Measurements from ENCODE around the gene LIME1.

Gene LIME1

GRCh38 chr20:63739130-63740069 is 2.9 kb downstream of the LIME1 start, which contains the start of gene SLC2A4RG:
TSS of gene SLC2A4RG (plus strand) at chr20:63739776. CDS start at chr20:63739913, 137 bp downstream.
- DNase-seq = peak; percentile 89 to 98 (median 96)

- peak; percentile 47 to 78 (median 51) for DNase-seq
These were observed 3.7 kb downstream of the LIME1 start for GRCh38 chr20:63740070-63740626.

- DNase-seq = peak; percentile 68 to 82 (median 68)
These were observed 4.3 kb downstream of the LIME1 start for GRCh38 chr20:63740627-63741353.

- DNase-seq = peak in 1 of 3 donors; percentile 40
These were observed 4.9 kb downstream of the LIME1 start for GRCh38 chr20:63741354-63741675.

GRCh38 chr20:63741676-63742380 is 5.4 kb downstream of the LIME1 start:
- DNase-seq = no peak

GRCh38 chr20:63742381-63743024 is 6.0 kb downstream of the LIME1 start:
- no peak for DNase-seq

- DNase-seq = no peak
These were observed 6.9 kb downstream of the LIME1 start for GRCh38 chr20:63743210-63743970.

- no peak for DNase-seq
These were observed 7.7 kb downstream of the LIME1 start for GRCh38 chr20:63744158-63744557.

- no peak for DNase-seq
These were observed 8.3 kb downstream of the LIME1 start for GRCh38 chr20:63744574-63745423.

- DNase-seq = no peak
These were observed 9.0 kb downstream of the LIME1 start for GRCh38 chr20:63745424-63745805.

GRCh38 chr20:63745961-63746731 is 9.7 kb downstream of the LIME1 start:
- DNase-seq = no peak

- DNase-seq = no peak
These were observed 10.4 kb downstream of the LIME1 start for GRCh38 chr20:63746751-63747315.

GRCh38 chr20:63747622-63748069 is 11.2 kb downstream of the LIME1 start:
- no peak for DNase-seq

GRCh38 chr20:63748070-63748933 is 11.8 kb downstream of the LIME1 start:
- DNase-seq = no peak

- DNase-seq = no peak
These were observed 12.4 kb downstream of the LIME1 start for GRCh38 chr20:63748934-63749270.

- DNase-seq = no peak
These were observed 13.4 kb downstream of the LIME1 start for GRCh38 chr20:63749597-63750508.

GRCh38 chr20:63750807-63751470 is 14.5 kb downstream of the LIME1 start:
- DNase-seq = no peak
